NCI-H748 (cell line): ENCODE measurements around the gene BCL7B.
"Not testable (repeated sequence)": the region's sequence is repeated elsewhere in the genome, so short reads cannot be mapped to it uniquely, and the experiment has no call there.

Source experiments
- DNase-seq: peaks from one replicate; lab custom pipeline; 2025; ENCODE audit not compliant: unreplicated experiment; lab: John Stamatoyannopoulos, UW

The BCL7B gene

GRCh38 chr7:73573276-73573675, 15.8 kb upstream of the BCL7B start:
- no peak for DNase-seq

- DNase-seq, result no peak
Measured at GRCh38 chr7:73572767-73573186, 15.3 kb upstream of the BCL7B start.

GRCh38 chr7:73570977-73571376, 13.5 kb upstream of the BCL7B start:
- DNase-seq, result no peak

GRCh38 chr7:73570521-73570920, 13.0 kb upstream of the BCL7B start:
- DNase-seq, result no peak

- DNase-seq, result no peak
Measured at GRCh38 chr7:73569042-73569608, 11.6 kb upstream of the BCL7B start.

GRCh38 chr7:73567846-73568685, 10.6 kb upstream of the BCL7B start:
- DNase-seq, result no peak

GRCh38 chr7:73567140-73567539, 9.7 kb upstream of the BCL7B start:
- DNase-seq, result no peak

GRCh38 chr7:73566431-73566830, 8.9 kb upstream of the BCL7B start:
- DNase-seq, result not testable (repeated sequence)

GRCh38 chr7:73565675-73566340, 8.3 kb upstream of the BCL7B start:
- no peak for DNase-seq

- DNase-seq, result no peak
Measured at GRCh38 chr7:73560109-73560835, 2.8 kb upstream of the BCL7B start.

- DNase-seq, result peak; percentile 94
Measured at GRCh38 chr7:73557108-73557396, 438 bp downstream of the BCL7B start.

- DNase-seq, result peak; percentile 39
Measured at GRCh38 chr7:73556208-73557107, 1.0 kb downstream of the BCL7B start.

- DNase-seq, result no peak
Measured at GRCh38 chr7:73555411-73555982, 2.0 kb downstream of the BCL7B start.

GRCh38 chr7:73550093-73550492, 7.4 kb downstream of the BCL7B start:
- DNase-seq, result not testable (repeated sequence)

GRCh38 chr7:73549176-73549575, 8.3 kb downstream of the BCL7B start:
- DNase-seq, result no peak

- DNase-seq, result no peak
Measured at GRCh38 chr7:73547841-73548240, 9.6 kb downstream of the BCL7B start.

GRCh38 chr7:73544678-73545077, 12.8 kb downstream of the BCL7B start:
- no peak for DNase-seq

GRCh38 chr7:73541722-73542121, 15.8 kb downstream of the BCL7B start:
- DNase-seq, result no peak

GRCh38 chr7:73539709-73540108, 17.8 kb downstream of the BCL7B start:
- DNase-seq, result no peak

GRCh38 chr7:73538510-73538909, 19.0 kb downstream of the BCL7B start:
- DNase-seq, result not testable (repeated sequence)
